Stomach (tissue), 4 donors: ENCODE results near the gene CKAP2.
"Not testable (repeated sequence)": the region's sequence is repeated elsewhere in the genome, so short reads cannot be mapped to it uniquely, and the experiment has no call there.

Source experiments
- CTCF ChIP-seq, 7 experiments: fragments of 450-650 bp in 4 of 7; fragments of 200-600 bp in 3 of 7; sonication (generic) in 3 of 7; IDR thresholded peaks; one replicate each; pipeline ENCODE4 v1.5.1; 2016 to 2019; ENCODE audit warnings: antibody characterized with exemption in 7 of 7, control low read depth in 2 of 7, mild to moderate bottlenecking in 1 of 7
- POLR2A ChIP-seq, 4 donors: fragments of 450-650 bp; IDR thresholded peaks; one replicate each; pipeline ENCODE4 v1.6.1; 2016; ENCODE audit warnings: antibody characterized with exemption in 4 of 4, control low read depth in 2 of 4, mild to moderate bottlenecking in 1 of 4, moderate library complexity in 1 of 4
- POLR2AphosphoS5 ChIP-seq, 3 donors: sonication (generic); formaldehyde crosslinking; IDR thresholded peaks; one replicate each; pipeline ENCODE4 v1.6.1; 2016; ENCODE audit warnings: antibody characterized with exemption in 3 of 3

- TF ChIP-seq POLR2AphosphoS5, CTCF, POLR2A (IDR thresholded peaks at IDR 0.05): not testable (repeated sequence)
Observed at GRCh38 chr13:52513957-52514596, 58.8 kb downstream of the CKAP2 start.
